ENCODE data around the gene LTBP4.
"Not testable (repeated sequence)": the region's sequence is repeated elsewhere in the genome, so short reads cannot be mapped to it uniquely, and the experiment has no call there.

LTBP4 gene

DNA sequence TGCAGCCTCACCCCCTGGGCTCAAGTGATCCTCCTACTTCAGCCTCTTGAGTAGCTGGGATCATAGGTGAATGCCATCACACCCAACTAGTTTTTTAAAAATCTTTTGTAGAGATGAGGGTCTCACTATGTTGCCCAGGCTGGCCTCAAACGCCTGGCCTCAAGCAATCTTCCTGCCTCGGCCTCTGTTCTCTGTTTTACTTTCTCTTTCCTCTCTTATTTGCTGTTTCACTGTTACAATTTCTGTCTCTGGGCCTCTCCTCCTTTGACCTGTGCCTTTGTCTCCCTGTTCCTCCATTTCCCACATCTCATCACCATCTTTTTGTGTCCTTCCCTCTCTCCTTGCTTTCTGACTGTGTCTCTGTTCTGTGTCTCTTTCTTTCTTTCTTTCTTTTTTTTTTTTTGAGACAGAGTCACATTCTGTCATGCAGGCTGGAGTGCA, 15.2 kb upstream of the LTBP4 start:
- no peak overlapping the region for H3K4me3 ChIP-seq (ENCODE audit: low read depth, low read length)
- DNase-seq (ENCODE audit: low read depth) = no peak
- no peak for TF ChIP-seq CTCF (IDR thresholded peaks at IDR 0.05; ENCODE audit: low read depth, low read length, missing control alignments)

GRCh38 chr19:40586611-40587010, 14.6 kb upstream of the LTBP4 start:
- no peak for DNase-seq (ENCODE audit: low read depth)
- TF ChIP-seq CTCF (IDR thresholded peaks at IDR 0.05; ENCODE audit: low read depth, low read length, missing control alignments) = no peak
- H3K4me3 ChIP-seq (ENCODE audit: low read depth, low read length) = no peak overlapping the region

GRCh38 chr19:40588110-40588854, 12.9 kb upstream of the LTBP4 start:
- no peak overlapping the region for H3K4me3 ChIP-seq (ENCODE audit: low read depth, low read length)
- TF ChIP-seq CTCF (IDR thresholded peaks at IDR 0.05; ENCODE audit: low read depth, low read length, missing control alignments) = no peak
- DNase-seq (ENCODE audit: low read depth) = no peak

DNA sequence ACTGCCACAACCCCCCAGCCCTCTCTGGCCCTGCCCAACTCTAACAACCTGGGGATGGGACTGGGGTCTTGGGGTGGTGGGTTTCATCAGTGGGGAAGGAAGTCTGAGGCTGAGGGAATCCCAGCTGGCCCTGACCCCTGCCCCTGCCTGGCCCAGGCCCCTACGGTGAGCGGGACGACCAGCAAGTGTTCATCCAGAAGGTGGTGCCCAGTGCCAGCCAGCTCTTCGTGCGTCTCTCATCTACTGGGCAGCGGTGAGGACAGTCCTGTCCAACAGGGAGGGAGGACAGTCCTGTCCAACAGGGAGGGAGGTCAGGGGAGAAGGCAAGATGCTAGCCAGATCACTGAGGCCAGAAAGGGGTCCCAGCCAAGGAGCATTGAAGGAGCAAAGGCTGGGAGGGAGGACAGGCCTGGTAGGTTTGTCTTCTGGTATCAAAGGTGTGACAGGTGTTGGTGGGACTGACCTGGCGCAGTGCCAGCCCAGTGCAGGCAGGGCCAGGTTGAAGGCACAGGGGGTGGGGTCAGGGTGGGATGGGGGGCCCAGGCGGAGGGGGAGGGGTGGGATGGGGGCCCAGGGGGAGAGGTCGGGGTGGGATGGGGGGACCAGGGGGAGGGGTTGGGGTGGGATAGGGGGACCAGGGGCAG, 12.1 kb upstream of the LTBP4 start:
- no peak overlapping the region for H3K4me3 ChIP-seq (ENCODE audit: low read depth, low read length)
- no peak for TF ChIP-seq CTCF (IDR thresholded peaks at IDR 0.05; ENCODE audit: low read depth, low read length, missing control alignments)
- DNase-seq (ENCODE audit: low read depth) = no peak

- H3K4me3 ChIP-seq (ENCODE audit: low read depth, low read length) = no peak overlapping the region
- TF ChIP-seq CTCF (IDR thresholded peaks at IDR 0.05; ENCODE audit: low read depth, low read length, missing control alignments) = no peak
- no peak for DNase-seq (ENCODE audit: low read depth)
Observed at GRCh38 chr19:40589591-40590429, 11.4 kb upstream of the LTBP4 start.

DNA sequence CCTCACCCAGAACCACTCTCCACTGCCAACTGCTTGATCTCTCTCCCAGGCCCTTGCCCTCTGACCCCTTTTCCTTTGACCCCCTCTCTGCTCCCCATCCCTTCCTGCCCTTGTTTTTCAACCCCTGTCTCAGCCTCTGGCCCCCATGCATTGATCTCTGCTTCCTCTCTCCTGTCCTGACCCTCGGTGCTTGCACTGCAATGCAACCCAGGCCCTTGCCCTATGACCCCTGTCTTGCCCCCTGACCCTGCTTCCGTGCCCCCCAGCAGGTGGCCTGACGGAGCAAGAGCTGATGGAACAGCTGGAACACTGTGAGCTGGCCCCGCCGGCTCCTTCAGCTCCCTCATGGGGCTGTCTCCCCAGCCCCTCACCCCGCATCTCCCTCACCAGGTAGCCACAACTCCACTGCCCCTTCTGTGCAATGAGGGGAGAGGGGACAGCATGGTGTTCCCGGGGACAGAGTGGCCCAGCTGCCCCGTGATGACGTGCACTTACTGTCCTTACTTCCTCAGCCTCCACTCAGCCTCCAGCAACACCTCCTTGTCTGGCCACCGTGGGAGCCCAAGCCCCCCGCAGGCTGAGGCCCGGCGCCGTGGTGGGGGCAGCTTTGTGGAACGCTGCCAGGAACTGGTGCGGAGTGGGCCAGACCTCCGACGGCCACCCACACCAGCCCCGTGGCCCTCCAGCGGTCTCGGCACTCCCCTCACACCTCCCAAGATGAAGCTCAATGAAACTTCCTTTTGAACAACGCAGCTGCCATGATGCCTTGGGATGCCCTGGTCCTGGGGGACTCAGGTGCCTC, 10.5 kb upstream of the LTBP4 start:
- no peak for TF ChIP-seq CTCF (IDR thresholded peaks at IDR 0.05; ENCODE audit: low read depth, low read length, missing control alignments)
- no peak overlapping the region for H3K4me3 ChIP-seq (ENCODE audit: low read depth, low read length)
- no peak for DNase-seq (ENCODE audit: low read depth)

- not testable (repeated sequence) for H3K4me3 ChIP-seq (ENCODE audit: low read depth, low read length); DNase-seq (ENCODE audit: low read depth)
Observed at GRCh38 chr19:40591724-40592123, 9.4 kb upstream of the LTBP4 start.
